Lower leg skin (tissue), 3 donors: Measurements from ENCODE around the gene CHRM4.

Experiments
- CTCF ChIP-seq, 3 donors: fragments of 450-650 bp; IDR thresholded peaks; one replicate each; pipeline ENCODE4 v1.5.1; 2016; ENCODE audit warnings: antibody characterized with exemption in 3 of 3, mild to moderate bottlenecking in 3 of 3, moderate library complexity in 2 of 3
- POLR2A ChIP-seq, 2 donors: fragments of 450-650 bp; IDR thresholded peaks; one replicate each; pipeline ENCODE4 v1.6.1; 2016 to 2017; ENCODE audit warnings: antibody characterized with exemption in 2 of 2, mild to moderate bottlenecking in 1 of 2, moderate library complexity in 1 of 2

- no peak for TF ChIP-seq CTCF (IDR thresholded peaks at IDR 0.05)
- no peak for TF ChIP-seq POLR2A (IDR thresholded peaks at IDR 0.05)
These were observed 37.9 kb downstream of the CHRM4 start for GRCh38 chr11:46353698-46354097.
